DND-41 (cell line): ENCODE results near the gene FAM118B.

Experiments
- ATAC-seq: fragments of 200-7000 bp; cut with Tn5 transposase; 3 replicates; pipeline ENCODE4 v1.9.1; 2021; ENCODE audit warnings: low read depth; ENCODE audit not compliant: insufficient read depth
- DNase-seq: peaks from one replicate; pipeline ENCODE4 v3.0.0-alpha.2; 2020
- H2AFZ ChIP-seq: 2 replicates; pipeline ENCODE4 v1.6.0; 2012; ENCODE audit warnings: low read depth, low read length
- H3K27ac ChIP-seq: 2 replicates; pipeline ENCODE4 v1.5.1; 2012; ENCODE audit warnings: low read length, inconsistent platforms
- H3K27me3 ChIP-seq: fragments of 200-600 bp; sonication (generic); 2 replicates; pipeline ENCODE4 v1.6.0; 2012; ENCODE audit warnings: low read length, mild to moderate bottlenecking, inconsistent platforms; ENCODE audit not compliant: insufficient read depth, poor library complexity
- H3K36me3 ChIP-seq: 2 replicates; pipeline ENCODE4 v1.5.1; 2012; ENCODE audit warnings: low read length, inconsistent platforms; ENCODE audit not compliant: insufficient read depth
- H3K4me1 ChIP-seq: 2 replicates; pipeline ENCODE4 v1.5.1; 2012; ENCODE audit warnings: mild to moderate bottlenecking, low read length; ENCODE audit not compliant: insufficient read depth
- H3K4me2 ChIP-seq: 2 replicates; pipeline ENCODE4 v1.6.0; 2012; ENCODE audit warnings: mild to moderate bottlenecking, moderate library complexity, low read length, inconsistent platforms; ENCODE audit not compliant: insufficient read depth
- H3K4me3 ChIP-seq, 2 experiments: fragments of 200-600 bp in 1 of 2; shearing (Covaris generic) in 1 of 2; 2 replicates each; pipeline ENCODE4 v1.5.1; 2012 to 2016; ENCODE audit warnings: inconsistent platforms in 2 of 2, low read length in 2 of 2, mild to moderate bottlenecking in 2 of 2, low read depth in 1 of 2, moderate library complexity in 1 of 2
- H3K79me2 ChIP-seq: 2 replicates; pipeline ENCODE4 v1.6.0; 2012; ENCODE audit warnings: low read length, inconsistent platforms; ENCODE audit not compliant: insufficient read depth
- H3K9ac ChIP-seq: 2 replicates; pipeline ENCODE4 v1.6.0; 2012; ENCODE audit warnings: low read depth, mild to moderate bottlenecking, inconsistent platforms, low read length, moderate library complexity
- H3K9me3 ChIP-seq: 2 replicates; pipeline ENCODE4 v1.5.1; 2012; ENCODE audit warnings: low read length, moderate library complexity, mild to moderate bottlenecking, inconsistent platforms; ENCODE audit not compliant: insufficient read depth, severe bottlenecking
- H4K20me1 ChIP-seq: 2 replicates; pipeline ENCODE4 v1.6.0; 2012; ENCODE audit warnings: low read length; ENCODE audit not compliant: insufficient read depth
- CTCF ChIP-seq: IDR thresholded peaks from 2 replicates; pipeline ENCODE4 v1.5.1; 2012; ENCODE audit warnings: borderline replicate concordance, low read length, moderate library complexity, mild to moderate bottlenecking; ENCODE audit not compliant: poor library complexity, severe bottlenecking; ENCODE audit errors: extremely low read depth
- EZH2 ChIP-seq: IDR thresholded peaks from 3 replicates; pipeline ENCODE4 v1.6.1; 2012; ENCODE audit warnings: borderline replicate concordance, low read depth, mild to moderate bottlenecking, moderate library complexity, low read length, inconsistent platforms; ENCODE audit not compliant: severe bottlenecking

Gene FAM118B

GRCh38 chr11:126211236-126212088 is at the start of gene FAM118B, which contains the start of gene RPUSD4:
FAM118B (plus strand) TSS chr11:126211782; CDS start chr11:126235002, 23,220 bp downstream.
RPUSD4 (minus strand) TSS chr11:126211650; CDS start chr11:126211638, 12 bp downstream.
- Histone ChIP-seq H3K79me2 (peaks cover 66% of the 10 kb centered on the region), H3K4me2 (peak within 1 kb of the TSS; percentile 79), H3K36me3 (peaks cover 31% of the 10 kb centered on the region), H3K27ac (peak within 1 kb of the TSS; percentile 78), H3K4me1 (peaks cover 34% of the 10 kb centered on the region), H2AFZ (peak within 1 kb of the TSS; percentile 88), H3K4me3 (peak within 1 kb of the TSS; percentile 59 to 75), H3K27me3 (no peaks in the 10 kb centered on the region), H3K9ac (peak within 1 kb of the TSS; percentile 60), H4K20me1 (no peaks in the 10 kb centered on the region), H3K9me3 (no peaks in the 10 kb centered on the region)
- DNase-seq (peak; percentile 99), ATAC-seq (peak; percentile 93)
- TF ChIP-seq CTCF (no peak), EZH2 (no peak)

GRCh38 chr11:126162306-126163030 is 49.1 kb upstream of the FAM118B start:
- no peak overlapping the region for H3K4me2 ChIP-seq
- DNase-seq (no peak), ATAC-seq (peak; percentile 6; the same call in 1 of the 3 replicates)
- no peaks in the 10 kb centered on the region for H3K27me3 ChIP-seq
- no peak for TF ChIP-seq EZH2
- TF ChIP-seq CTCF = no peak
- no peak overlapping the region; the same call in 1 of the 2 replicates for H2AFZ ChIP-seq
- peak overlapping the region; percentile 55; the same call in 1 of the 2 replicates for H3K27ac ChIP-seq
- H3K9me3 ChIP-seq = no peaks in the 10 kb centered on the region
- H3K36me3 ChIP-seq = no peaks in the 10 kb centered on the region
- 0 out of 2 replicates have a peak overlapping the region, but pooled peaks have one; percentile 36 for H3K9ac ChIP-seq
- H4K20me1 ChIP-seq = no peaks in the 10 kb centered on the region
- no peaks in the 10 kb centered on the region for H3K79me2 ChIP-seq
- H3K4me1 ChIP-seq = peaks cover 17% of the 10 kb centered on the region
- H3K4me3 ChIP-seq = peak overlapping the region in 1 of 2 experiments; percentile 41; a peak in 1 of 4 replicates

- H3K27me3 ChIP-seq = no peaks in the 10 kb centered on the region
- peak overlapping the region in 1 of 2 experiments; percentile 41; a peak in 2 of 4 replicates for H3K4me3 ChIP-seq
- TF ChIP-seq EZH2 (no peak), CTCF (no peak)
- peak overlapping the region; percentile 55 for H3K27ac ChIP-seq
- no peaks in the 10 kb centered on the region for H3K79me2 ChIP-seq
- no peaks in the 10 kb centered on the region for H3K9me3 ChIP-seq
- DNase-seq (peak; percentile 48), ATAC-seq (peak; percentile 58)
- no peaks in the 10 kb centered on the region for H3K36me3 ChIP-seq
- H3K4me1 ChIP-seq = peaks cover 17% of the 10 kb centered on the region
- peak overlapping the region; percentile 48 for H3K4me2 ChIP-seq
- H3K9ac ChIP-seq = peak overlapping the region; percentile 36
- peak overlapping the region; percentile 41 for H2AFZ ChIP-seq
- no peaks in the 10 kb centered on the region for H4K20me1 ChIP-seq
Observed at GRCh38 chr11:126163074-126163700, 48.4 kb upstream of the FAM118B start.
